ENCODE data around the gene CDHR2.

GRCh38 chr5:176612855-176613254 lies 63.7 kb downstream of the CDHR2 start:
- TF ChIP-seq POLR2AphosphoS5 (IDR thresholded peaks at IDR 0.05; ENCODE audit: low read depth, low read length) (no peak), POLR2A (IDR thresholded peaks at IDR 0.05; ENCODE audit: low read depth, low read length) (no peak), TAF1 (IDR thresholded peaks at IDR 0.05; ENCODE audit: low read depth, low read length) (no peak), POU2F2 (IDR thresholded peaks at IDR 0.05; ENCODE audit: low read depth, low read length) (no peak), SPI1 (IDR thresholded peaks at IDR 0.05; ENCODE audit: low read depth, low read length) (no peak), PAX5 (IDR thresholded peaks at IDR 0.05; ENCODE audit: insufficient read depth, low read length, severe bottlenecking) (no peak)

Data from GM12891 (cell line).